OCI-LY3 (cell line): ENCODE data around the gene ELAPOR1.

ENCODE experiments used
- H2AFZ ChIP-seq: fragments of 200-600, 300-600 bp; shearing (Covaris generic); 2 replicates; pipeline ENCODE4 v1.6.0; 2014; ENCODE audit warnings: antibody characterized with exemption, low read depth, low read length
- H3K27ac ChIP-seq: fragments of 200-600, 300-600 bp; sonication (generic); 2 replicates; pipeline ENCODE4 v1.5.1; 2014; ENCODE audit warnings: mild to moderate bottlenecking, low read length, moderate library complexity, mixed read lengths
- H3K27me3 ChIP-seq: fragments of 200-600, 300-600 bp; sonication (generic); 2 replicates; pipeline ENCODE4 v1.6.1; 2014; ENCODE audit warnings: low read depth, low read length, mixed read lengths
- H3K36me3 ChIP-seq: fragments of 200-600, 300-600 bp; sonication (generic); replicated peaks from 2 replicates; pipeline ENCODE3; 2014; ENCODE audit warnings: low read depth, low read length, mixed read lengths
- H3K4me1 ChIP-seq: fragments of 300-600, 200-600 bp; sonication (generic); 2 replicates; pipeline ENCODE4 v1.6.1; 2014; ENCODE audit warnings: low read length, mixed read lengths
- H3K4me2 ChIP-seq: fragments of 200-600, 300-600 bp; sonication (generic); 2 replicates; pipeline ENCODE4 v1.6.1; 2014; ENCODE audit warnings: low read length, mixed read lengths
- H3K4me3 ChIP-seq: fragments of 300-600, 200-600 bp; sonication (generic); 2 replicates; pipeline ENCODE4 v1.5.1; 2014; ENCODE audit warnings: antibody characterized with exemption, mild to moderate bottlenecking, low read length, moderate library complexity
- H3K79me2 ChIP-seq: fragments of 300-600, 200-600 bp; shearing (Covaris generic); 2 replicates; pipeline ENCODE4 v1.6.1; 2014; ENCODE audit warnings: mild to moderate bottlenecking, low read length, mixed read lengths
- H3K9ac ChIP-seq: fragments of 300-600, 200-600 bp; shearing (Covaris generic); 2 replicates; pipeline ENCODE4 v1.6.0; 2014; ENCODE audit warnings: mild to moderate bottlenecking, low read length, moderate library complexity
- H3K9me3 ChIP-seq: fragments of 200-600, 300-600 bp; shearing (Covaris generic); 2 replicates; pipeline ENCODE4 v1.6.1; 2014; ENCODE audit warnings: low read length, mixed read lengths; ENCODE audit not compliant: insufficient read depth
- H4K20me1 ChIP-seq: fragments of 200-600, 300-600 bp; sonication (generic); 2 replicates; pipeline ENCODE4 v1.6.1; 2016; ENCODE audit warnings: low read length, mixed read lengths; ENCODE audit not compliant: insufficient read depth
- EZH2phosphoT487 ChIP-seq: fragments of 200-600 bp; shearing (Covaris generic); IDR thresholded peaks from 2 replicates; pipeline ENCODE4 v1.6.1; 2018; ENCODE audit warnings: antibody characterized with exemption, mixed run types, low read depth
- TF ChIP-seq, protein P1 (sequence below): fragments of 200-600, 300-600 bp; sonication (generic); IDR thresholded peaks from 2 replicates; pipeline ENCODE4 v1.5.1; 2014; ENCODE audit warnings: antibody characterized with exemption, low read length, low read depth

The ELAPOR1 gene

DNA sequence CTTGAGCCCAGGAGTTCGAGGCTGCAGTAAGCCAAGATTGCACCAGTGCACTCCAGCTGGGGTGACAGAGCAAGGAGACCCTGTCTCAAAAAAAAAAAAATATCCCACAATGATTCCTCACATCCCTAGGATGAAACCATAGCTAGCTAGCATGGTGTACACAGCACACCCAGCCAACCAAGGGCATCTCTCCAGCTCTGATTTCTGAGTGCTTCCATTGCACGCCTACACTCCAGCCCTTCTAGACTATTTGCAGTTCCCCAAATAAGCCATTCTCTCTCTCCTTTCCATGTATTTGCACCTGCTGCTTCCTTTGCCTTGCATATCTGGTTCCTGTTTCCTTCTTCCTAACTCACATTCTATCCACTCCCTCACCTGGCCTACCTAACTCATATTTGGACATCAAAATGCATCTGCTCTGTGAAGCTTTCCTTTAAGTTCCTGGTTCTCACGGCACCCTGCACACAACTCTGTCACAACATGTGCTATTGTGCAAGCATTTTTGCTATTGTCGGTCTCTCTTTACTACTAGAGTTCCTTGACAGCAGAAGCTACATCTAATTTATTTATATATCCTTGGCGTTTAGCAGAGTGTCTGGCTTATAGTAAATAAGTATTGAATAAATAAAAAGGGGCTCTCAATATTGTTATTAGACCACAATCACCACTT is 2.4 kb upstream of the ELAPOR1 start:
- Histone ChIP-seq H3K27ac (no peak overlapping the region), H3K36me3 (no peaks in the 10 kb centered on the region), H3K4me2 (peak overlapping the region; percentile 92), H3K4me1 (no peaks in the 10 kb centered on the region; the same call in 1 of the 2 replicates), H3K79me2 (no peaks in the 10 kb centered on the region), H3K9ac (no peak overlapping the region), H2AFZ (no peak overlapping the region), H3K4me3 (no peak overlapping the region; the same call in 1 of the 2 replicates), H4K20me1 (no peaks in the 10 kb centered on the region), H3K9me3 (no peaks in the 10 kb centered on the region), H3K27me3 (peaks cover 7% of the 10 kb centered on the region)
- TF ChIP-seq, protein P1, sequence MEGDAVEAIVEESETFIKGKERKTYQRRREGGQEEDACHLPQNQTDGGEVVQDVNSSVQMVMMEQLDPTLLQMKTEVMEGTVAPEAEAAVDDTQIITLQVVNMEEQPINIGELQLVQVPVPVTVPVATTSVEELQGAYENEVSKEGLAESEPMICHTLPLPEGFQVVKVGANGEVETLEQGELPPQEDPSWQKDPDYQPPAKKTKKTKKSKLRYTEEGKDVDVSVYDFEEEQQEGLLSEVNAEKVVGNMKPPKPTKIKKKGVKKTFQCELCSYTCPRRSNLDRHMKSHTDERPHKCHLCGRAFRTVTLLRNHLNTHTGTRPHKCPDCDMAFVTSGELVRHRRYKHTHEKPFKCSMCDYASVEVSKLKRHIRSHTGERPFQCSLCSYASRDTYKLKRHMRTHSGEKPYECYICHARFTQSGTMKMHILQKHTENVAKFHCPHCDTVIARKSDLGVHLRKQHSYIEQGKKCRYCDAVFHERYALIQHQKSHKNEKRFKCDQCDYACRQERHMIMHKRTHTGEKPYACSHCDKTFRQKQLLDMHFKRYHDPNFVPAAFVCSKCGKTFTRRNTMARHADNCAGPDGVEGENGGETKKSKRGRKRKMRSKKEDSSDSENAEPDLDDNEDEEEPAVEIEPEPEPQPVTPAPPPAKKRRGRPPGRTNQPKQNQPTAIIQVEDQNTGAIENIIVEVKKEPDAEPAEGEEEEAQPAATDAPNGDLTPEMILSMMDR: no peak
- no peak for TF ChIP-seq EZH2phosphoT487

- Histone ChIP-seq H3K79me2 (no peaks in the 10 kb centered on the region), H3K4me3 (peak overlapping the region; percentile 77), H3K27ac (no peak overlapping the region), H3K9me3 (no peaks in the 10 kb centered on the region), H3K4me1 (no peaks in the 10 kb centered on the region; the same call in 1 of the 2 replicates), H3K4me2 (peak overlapping the region; percentile 92), H4K20me1 (no peaks in the 10 kb centered on the region), H2AFZ (peak overlapping the region; percentile 27; the same call in 1 of the 2 replicates), H3K36me3 (no peaks in the 10 kb centered on the region), H3K27me3 (peaks cover 7% of the 10 kb centered on the region), H3K9ac (peak overlapping the region; percentile 16; the same call in 1 of the 2 replicates)
- TF ChIP-seq EZH2phosphoT487: no peak
- TF ChIP-seq, protein P1: peak; percentile 54
These were observed 1.8 kb upstream of the ELAPOR1 start for GRCh38 chr1:109112056-109112651.

DNA sequence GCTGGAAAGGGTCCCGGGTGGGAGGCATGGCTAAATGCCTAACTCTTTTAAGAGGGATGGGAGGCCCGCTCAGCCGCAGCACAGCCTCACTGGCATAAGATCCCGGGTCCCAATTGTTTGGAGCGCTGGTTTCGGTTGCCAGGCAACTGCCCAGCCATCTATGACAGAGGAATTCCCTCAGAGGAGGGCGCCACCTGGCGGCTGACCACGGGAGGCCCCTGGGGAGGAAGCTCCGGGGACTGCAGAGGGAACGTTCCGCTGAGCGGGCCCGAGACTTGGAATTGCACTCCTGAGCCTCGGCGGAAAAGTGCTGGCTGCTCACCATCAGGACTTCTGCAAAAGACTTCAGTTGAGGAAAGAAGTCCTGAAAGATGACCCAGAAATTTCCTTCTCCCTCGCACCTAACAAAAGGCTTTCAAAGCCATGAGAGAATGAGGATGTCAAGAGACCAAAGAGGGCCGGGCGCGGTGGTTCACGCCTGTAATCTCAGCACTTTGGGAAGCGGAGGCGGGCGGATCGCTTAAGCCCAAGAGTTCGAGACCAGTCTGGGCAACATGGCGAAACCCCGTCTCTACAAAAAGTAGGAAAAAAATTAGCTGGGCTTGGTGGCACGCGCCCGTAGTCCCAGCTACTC is 1.1 kb upstream of the ELAPOR1 start:
- Histone ChIP-seq H3K4me3 (peak overlapping the region; percentile 77), H2AFZ (peak overlapping the region; percentile 27; the same call in 1 of the 2 replicates), H3K9me3 (no peaks in the 10 kb centered on the region)

More for the DNA sequence above, 1.1 kb upstream of the ELAPOR1 start:
- Histone ChIP-seq H3K9ac (peak overlapping the region; percentile 16; the same call in 1 of the 2 replicates), H4K20me1 (no peaks in the 10 kb centered on the region), H3K27ac (no peak overlapping the region), H3K27me3 (peaks cover 7% of the 10 kb centered on the region), H3K4me1 (no peaks in the 10 kb centered on the region; the same call in 1 of the 2 replicates), H3K36me3 (no peaks in the 10 kb centered on the region), H3K4me2 (peak overlapping the region; percentile 92), H3K79me2 (no peaks in the 10 kb centered on the region)
- TF ChIP-seq EZH2phosphoT487: no peak
- TF ChIP-seq, protein P1: peak; percentile 80
